AML-193 (cell line): ENCODE results near the gene TTC34.
"Not testable (repeated sequence)": the region's sequence is repeated elsewhere in the genome, so short reads cannot be mapped to it uniquely, and the experiment has no call there.

ENCODE experiments used
- DNase-seq, 2 experiments: peaks; one replicate each; lab custom pipeline; 2025; lab: John Stamatoyannopoulos, UW

The TTC34 gene

GRCh38 chr1:2676726-2677125 lies 124.8 kb downstream of the TTC34 start:
- not testable (repeated sequence) for DNase-seq

GRCh38 chr1:2671656-2672055 lies 129.8 kb downstream of the TTC34 start:
- not testable (repeated sequence) for DNase-seq

- not testable (repeated sequence) for DNase-seq
Observed at GRCh38 chr1:2659806-2660205, 141.7 kb downstream of the TTC34 start.

GRCh38 chr1:2657909-2658308 lies 143.6 kb downstream of the TTC34 start:
- DNase-seq = not testable (repeated sequence)

DNA sequence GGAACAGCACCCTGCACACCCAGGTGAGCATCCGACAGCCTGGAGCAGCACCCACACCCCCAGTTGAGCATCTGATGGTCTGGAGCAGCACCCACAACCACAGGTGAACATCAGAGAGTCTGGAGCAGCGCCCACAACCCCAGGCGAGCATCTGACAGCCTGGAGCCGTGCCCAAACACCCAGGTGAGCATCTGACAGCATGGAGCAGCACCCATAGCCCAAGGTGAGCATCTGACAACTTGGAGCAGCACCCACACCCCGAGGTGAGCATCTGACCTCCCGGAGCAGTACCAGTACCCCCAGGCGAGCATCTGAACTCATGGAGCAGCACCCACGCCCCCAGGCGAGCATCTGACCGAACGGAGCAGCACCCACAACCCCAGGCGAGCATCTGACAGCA lies 144.4 kb downstream of the TTC34 start:
- DNase-seq = not testable (repeated sequence)

GRCh38 chr1:2655598-2656434 lies 145.7 kb downstream of the TTC34 start:
- DNase-seq = not testable (repeated sequence)

- DNase-seq = not testable (repeated sequence)
Observed at GRCh38 chr1:2654443-2654948, 147.0 kb downstream of the TTC34 start.

DNA sequence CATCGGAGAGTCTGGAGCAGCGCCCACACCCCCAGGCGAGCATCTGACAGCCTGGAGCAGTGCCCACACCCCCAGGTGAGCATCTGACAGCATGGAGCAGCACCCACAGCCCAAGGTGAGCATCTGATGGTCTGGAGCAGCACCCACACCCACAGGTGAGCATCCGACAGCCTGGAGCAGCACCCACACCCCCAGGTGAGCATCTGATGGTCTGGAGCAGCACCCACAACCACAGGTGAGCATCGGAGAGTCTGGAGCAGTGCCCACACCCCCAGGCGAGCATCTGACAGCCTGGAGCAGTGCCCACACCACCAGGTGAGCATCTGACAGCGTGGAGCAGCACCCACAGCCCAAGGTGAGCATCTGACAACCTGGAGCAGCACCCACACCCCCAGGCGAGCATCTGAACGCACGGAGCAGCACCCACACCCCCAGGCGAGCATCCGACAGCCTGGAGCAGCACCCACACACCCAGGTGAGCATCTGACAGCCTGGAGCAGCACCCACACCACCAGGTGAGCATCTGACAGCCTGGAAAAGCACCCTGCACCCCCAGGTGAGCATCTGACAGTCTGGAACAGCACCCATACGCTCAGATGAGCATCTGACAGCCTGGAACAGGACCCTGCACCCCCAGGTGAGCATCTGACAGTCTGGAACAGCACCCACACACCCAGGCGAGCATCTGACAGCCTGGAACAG lies 147.6 kb downstream of the TTC34 start:
- DNase-seq = not testable (repeated sequence)

DNA sequence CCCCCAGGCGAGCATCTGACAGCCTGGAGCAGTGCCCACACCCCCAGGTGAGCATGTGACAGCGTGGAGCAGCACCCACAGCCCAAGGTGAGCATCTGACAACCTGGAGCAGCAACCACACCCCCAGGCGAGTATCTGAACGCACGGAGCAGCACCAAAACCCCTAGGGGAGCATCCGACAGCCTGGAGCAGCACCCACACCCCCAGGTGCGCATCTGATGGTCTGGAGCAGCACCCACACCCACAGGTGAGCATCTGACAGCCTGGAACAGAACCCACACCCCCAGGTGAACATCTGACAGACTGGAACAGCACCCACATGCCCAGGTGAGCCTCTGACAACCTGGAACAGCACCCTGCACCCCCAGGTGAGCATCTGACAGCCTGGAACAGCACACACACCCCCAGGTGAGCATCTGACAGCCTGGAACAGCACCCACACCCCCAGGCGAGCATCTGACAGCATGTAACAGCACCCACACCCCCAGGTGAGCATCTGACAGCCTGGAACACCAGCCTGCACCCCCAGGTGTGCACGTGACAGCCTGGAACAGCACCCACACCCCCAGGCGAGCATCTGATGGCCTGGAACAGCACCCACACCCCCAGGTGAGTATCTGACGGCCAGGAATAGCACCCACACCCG lies 148.4 kb downstream of the TTC34 start:
- not testable (repeated sequence) for DNase-seq

GRCh38 chr1:2652152-2652925 lies 149.2 kb downstream of the TTC34 start:
- not testable (repeated sequence) for DNase-seq

DNA sequence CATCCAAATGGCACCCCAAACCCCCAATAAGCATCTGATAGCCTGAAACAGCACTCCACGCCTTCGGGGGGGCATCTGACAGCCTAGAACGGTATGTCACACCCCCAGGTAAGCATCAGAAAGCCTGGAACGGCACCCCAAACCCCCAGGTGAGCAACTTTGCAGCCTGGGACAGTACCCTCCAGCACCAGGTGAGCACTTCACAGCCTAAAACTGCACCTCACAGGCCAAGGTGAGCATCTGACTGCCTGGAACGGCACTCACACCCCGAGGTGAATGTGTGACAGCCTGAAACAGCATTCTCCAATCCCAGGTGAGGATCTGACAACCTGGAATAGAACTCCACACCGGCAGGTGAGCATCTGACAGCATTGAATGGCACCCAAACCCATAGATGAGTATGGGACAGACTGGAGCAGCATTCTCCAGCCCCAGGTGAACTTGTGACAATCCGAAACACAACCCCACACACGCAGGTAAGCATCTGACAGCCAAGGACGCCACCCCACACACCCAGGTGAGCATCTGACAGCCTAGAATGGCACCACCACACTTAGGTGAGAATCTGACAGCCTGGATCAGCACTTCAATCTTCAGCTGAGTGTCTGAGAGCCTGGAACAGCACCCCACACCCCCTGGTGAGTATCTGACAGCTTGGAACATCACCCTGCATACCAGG lies 150.4 kb downstream of the TTC34 start:
- no peak for DNase-seq

GRCh38 chr1:2646837-2647236 lies 154.7 kb downstream of the TTC34 start:
- no peak for DNase-seq

- DNase-seq = no peak
Observed at GRCh38 chr1:2645776-2646175, 155.7 kb downstream of the TTC34 start.

DNA sequence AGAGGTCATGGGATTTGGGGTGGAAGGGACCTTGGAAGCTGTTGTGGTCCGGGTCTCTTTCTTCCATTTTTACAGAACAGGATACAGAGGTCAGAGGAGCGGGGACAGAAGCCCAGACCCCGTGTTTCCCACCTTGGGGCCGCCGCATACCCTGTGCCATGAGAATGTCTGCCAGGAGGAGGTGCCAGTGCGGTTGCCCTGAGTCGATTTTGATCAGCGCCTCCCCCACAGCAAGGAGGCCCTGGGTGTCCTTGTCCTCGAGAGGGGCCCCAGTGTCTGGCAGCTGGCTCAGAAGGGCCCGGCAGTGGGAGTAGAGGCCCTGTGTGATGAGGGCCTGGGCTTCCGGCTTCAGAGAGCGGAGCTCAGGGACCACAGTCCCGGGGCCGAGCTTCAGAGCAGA lies 156.3 kb downstream of the TTC34 start:
- DNase-seq = no peak

GRCh38 chr1:2644591-2645101 lies 156.8 kb downstream of the TTC34 start:
- no peak for DNase-seq

- no peak for DNase-seq
Observed at GRCh38 chr1:2644171-2644570, 157.3 kb downstream of the TTC34 start.

DNA sequence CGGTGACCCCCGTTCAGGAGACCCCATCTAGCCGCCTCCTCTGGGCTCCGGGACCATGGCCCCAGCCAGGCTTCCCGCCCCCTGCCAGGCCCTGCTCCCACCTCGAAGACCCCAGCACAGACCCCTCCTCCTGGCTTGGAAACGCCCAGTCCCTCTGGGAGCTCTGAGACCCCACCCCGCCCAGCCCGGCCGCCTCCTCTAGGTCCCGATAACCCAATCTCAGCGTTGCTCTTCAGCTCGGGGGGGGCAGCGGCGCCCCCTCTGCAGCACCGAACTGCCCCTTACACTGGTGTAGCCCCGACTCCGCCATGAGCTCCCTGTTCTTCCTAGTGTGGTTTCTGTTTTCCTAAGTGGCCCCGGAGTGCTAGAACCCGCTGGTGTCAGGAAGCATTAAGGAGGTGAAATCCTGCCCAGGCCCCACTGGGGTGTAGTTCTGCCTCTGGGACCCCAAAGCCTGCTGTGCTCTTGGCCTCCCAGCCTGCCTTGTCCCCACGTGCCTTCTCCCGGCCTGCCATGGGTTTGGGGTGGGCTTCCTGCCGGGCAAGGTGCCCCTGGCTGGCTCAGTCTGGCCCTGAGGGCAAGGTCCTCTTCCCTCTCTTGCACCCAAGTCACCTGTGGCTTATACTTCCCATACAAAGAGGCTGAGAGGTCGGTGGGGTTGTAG lies 157.9 kb downstream of the TTC34 start:
- no peak for DNase-seq

DNA sequence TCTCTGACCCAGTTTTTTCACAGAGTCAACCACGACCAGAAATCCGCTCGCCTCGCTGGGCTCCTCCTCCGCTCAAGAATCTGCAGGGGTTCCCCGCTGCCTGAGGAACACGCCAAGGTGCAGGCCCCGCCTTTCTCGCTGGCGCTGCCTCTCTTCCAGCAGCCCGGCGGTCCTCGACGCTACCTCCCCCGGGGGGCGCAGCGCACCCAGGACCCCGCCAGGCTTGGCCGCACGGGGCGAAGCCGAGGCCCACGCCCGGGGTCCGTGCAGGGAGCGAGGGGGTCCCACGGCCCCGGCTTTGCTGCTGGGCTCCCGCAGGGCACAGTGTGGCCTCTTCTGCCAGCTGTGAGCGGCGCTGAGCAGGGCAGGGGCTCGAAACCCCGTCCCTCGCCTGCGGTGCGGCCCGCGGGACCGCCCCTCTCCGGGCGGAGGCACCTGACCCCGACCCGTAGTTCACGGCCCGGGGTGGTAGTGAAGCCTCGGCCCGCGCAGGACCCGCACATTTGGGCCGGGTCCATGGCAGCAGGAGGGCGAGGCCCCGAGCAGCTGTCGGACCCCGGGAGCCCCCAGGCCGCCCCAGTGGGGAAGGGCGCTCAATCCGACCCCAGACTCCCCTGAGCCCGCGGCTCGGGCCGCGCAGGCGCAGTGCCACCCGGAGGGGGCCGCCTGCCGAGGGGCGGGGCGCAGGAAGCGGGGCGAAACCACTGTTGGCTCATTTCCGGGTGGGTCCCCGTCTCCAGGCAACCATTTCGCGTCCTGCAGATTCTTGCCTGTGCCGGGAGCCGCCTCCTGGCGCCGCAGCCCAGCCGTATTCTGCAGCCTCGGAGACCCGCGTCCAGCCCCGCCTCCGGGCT lies 158.7 kb downstream of the TTC34 start:
- DNase-seq = peak; percentile 72 to 80

GRCh38 chr1:2642131-2642559 lies 159.3 kb downstream of the TTC34 start:
- DNase-seq = no peak
